SH-SY5Y (cell line): ENCODE data around the gene CYP11A1.

ENCODE experiments used
- GATA2 ChIP-seq: IDR thresholded peaks from 2 replicates; pipeline ENCODE4 v1.6.1; 2011; ENCODE audit warnings: mild to moderate bottlenecking, low read depth, low read length
- GATA3 ChIP-seq: IDR thresholded peaks from 2 replicates; pipeline ENCODE4 v1.6.1; 2011; ENCODE audit warnings: low read depth, mild to moderate bottlenecking, low read length, moderate library complexity

- TF ChIP-seq GATA2 (no peak), GATA3 (no peak)
Observed at GRCh38 chr15:74367296-74367854, at the start of gene CYP11A1.
